Prostate gland (tissue), 2 donors: ENCODE measurements around the gene OMG. TPM values are rescaled to one million over a fixed set of nuclear protein-coding genes. Genes with fewer than 3 reads are reported as not detected.

Experiments used
- DNase-seq: peaks from one replicate; pipeline ENCODE4 v3.0.0-alpha.2; 2019; ENCODE audit warnings: low spot score
- H3K27ac ChIP-seq, 2 donors: fragments of 200-600 bp; sonication (generic); 2 replicates each; pipeline ENCODE4 v1.5.1; 2017 to 2019
- H3K27me3 ChIP-seq: fragments of 200-600 bp; sonication (generic); replicated peaks from 2 replicates; pipeline ENCODE4 v1.5.1; 2019; ENCODE audit not compliant: insufficient read depth
- H3K36me3 ChIP-seq, 2 donors: fragments of 200-600 bp; sonication (generic); 1 replicate in 1 of 2; 2 replicates in 1 of 2; pipeline versions ENCODE4 v1.5.1 to v1.8.1; 2017 to 2019
- H3K4me1 ChIP-seq: fragments of 200-600 bp; sonication (generic); replicated peaks from 2 replicates; pipeline ENCODE4 v1.5.1; 2019
- H3K4me3 ChIP-seq, 2 donors: fragments of 200-600 bp; sonication (generic); 2 replicates each; pipeline ENCODE4 v1.5.1; 2017 to 2019
- H3K9me3 ChIP-seq: fragments of 200-600 bp; sonication (generic); 2 replicates; pipeline ENCODE4 v1.5.1; 2017
- CTCF ChIP-seq, 4 experiments: fragments of 200-600 bp in 2 of 4; fragments of 450-650 bp in 2 of 4; sonication (generic) in 2 of 4; IDR thresholded peaks; 1 replicate in 3 of 4; 2 replicates in 1 of 4; pipeline ENCODE4 v1.5.1; 2016 to 2019; ENCODE audit warnings: antibody characterized with exemption in 4 of 4, mild to moderate bottlenecking in 2 of 4, moderate library complexity in 2 of 4
- POLR2A ChIP-seq: fragments of 450-650 bp; IDR thresholded peaks from one replicate; pipeline ENCODE4 v1.6.1; 2016; ENCODE audit warnings: antibody characterized with exemption, mild to moderate bottlenecking
- POLR2AphosphoS5 ChIP-seq: sonication (generic); formaldehyde crosslinking; IDR thresholded peaks from one replicate; pipeline ENCODE4 v1.6.1; 2017; ENCODE audit warnings: antibody characterized with exemption
- WGBS: methylation state at CpG from one replicate; pipeline ENCODE4 v1.1.5; 2018; 5-methylcytosine and 5-hydroxymethylcytosine counted together
- intact Hi-C: fragments of 100-400 bp; cut with DNase I; formaldehyde crosslinking; loops from one replicate; pipeline ENCODE4 v1.14.2; 2022
- total RNA-seq, 2 donors: library from RNA; depleted of rRNA; stranded (reverse); fragments of >200 nt; gene quantifications; one replicate each; pipeline ENCODE4 v1.1.0, GENCODE V29; 2016

The OMG gene
- total RNA-seq, 2 donors from 2014 or later, result not detected

DNA sequence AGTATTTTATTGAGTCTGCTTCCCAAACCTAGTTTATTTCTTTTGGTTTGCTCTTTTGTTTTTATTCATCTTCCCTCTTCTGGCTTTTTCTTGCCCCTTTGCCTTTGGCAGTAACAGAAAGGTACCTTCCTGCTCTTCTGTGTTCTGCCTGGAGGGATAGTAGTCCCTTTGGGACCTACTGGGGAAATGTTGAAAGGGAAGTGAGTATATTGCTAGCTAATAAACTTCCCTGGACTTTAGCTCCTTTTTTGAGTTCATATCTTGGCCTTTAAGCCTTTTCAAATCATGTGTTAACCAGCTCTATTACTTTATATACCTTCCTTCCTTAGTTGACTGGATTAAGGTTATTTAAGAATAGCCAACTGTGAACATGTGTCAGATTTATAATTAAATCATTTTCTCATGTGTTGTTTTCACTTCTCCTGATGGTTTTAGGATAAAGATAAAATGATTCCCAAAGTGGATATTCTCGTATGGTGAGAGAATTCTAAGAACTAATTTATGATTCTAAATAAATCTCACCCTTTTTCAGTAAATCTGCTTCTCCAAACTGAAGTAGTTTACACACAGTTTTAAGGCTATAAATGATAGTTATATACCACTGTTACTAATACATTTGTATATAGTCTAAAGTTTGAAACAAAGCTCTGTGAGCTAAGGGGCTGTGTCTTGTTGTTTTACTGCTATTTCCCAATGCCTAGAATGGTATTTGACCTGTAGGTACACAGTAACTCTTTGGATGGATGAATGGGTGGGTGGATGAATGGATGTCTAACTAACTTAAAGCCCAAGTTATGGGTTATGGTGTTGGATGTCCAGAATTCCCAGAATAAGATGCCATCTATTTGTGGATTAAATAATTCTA lies 45.7 kb downstream of the OMG start:
- H3K27me3 ChIP-seq, result no peaks in the 10 kb centered on the region
- intact Hi-C loops, result no loop called here
- no peak overlapping the region for H3K27ac ChIP-seq
- DNase-seq, result no peak
- H3K4me1 ChIP-seq, result no peaks in the 10 kb centered on the region
- no peak for TF ChIP-seq CTCF (IDR thresholded peaks at IDR 0.05)
- TF ChIP-seq POLR2AphosphoS5, result no peak
- TF ChIP-seq POLR2A, result no peak
- no peak overlapping the region for H3K4me3 ChIP-seq
- H3K36me3 ChIP-seq, result no peaks in the 10 kb centered on the region
- no peaks in the 10 kb centered on the region for H3K9me3 ChIP-seq
- 89% methylated on average over 1 of the region's 1 CpG for WGBS

- no peak for DNase-seq
- Histone ChIP-seq H3K4me3 (no peak overlapping the region), H3K27me3 (no peaks in the 10 kb centered on the region), H3K4me1 (no peaks in the 10 kb centered on the region), H3K9me3 (no peaks in the 10 kb centered on the region), H3K36me3 (no peaks in the 10 kb centered on the region), H3K27ac (no peak overlapping the region)
- no peak for TF ChIP-seq POLR2AphosphoS5
- TF ChIP-seq POLR2A, result no peak
- no peak for TF ChIP-seq CTCF (IDR thresholded peaks at IDR 0.05)
- 59% methylated on average over 1 of the region's 1 CpG for WGBS
- intact Hi-C loops, result no loop called here
Measured at GRCh38 chr17:31250229-31250628, 46.8 kb downstream of the OMG start.

DNA sequence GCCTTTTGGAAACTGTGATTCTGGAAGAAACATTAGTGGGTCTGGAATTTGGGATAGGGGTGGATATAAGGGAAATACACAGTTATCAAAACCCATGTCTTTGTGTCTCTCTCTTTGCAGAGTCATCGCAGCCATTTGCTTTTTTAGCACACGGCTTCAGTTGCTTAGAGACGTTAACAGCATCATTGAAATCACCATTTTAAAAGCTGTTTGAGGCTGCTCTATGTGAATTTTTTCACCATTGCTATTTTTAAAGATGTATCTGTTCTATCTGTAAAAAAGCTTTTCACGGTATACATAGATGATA lies 47.3 kb downstream of the OMG start:
- intact Hi-C loops, result no loop called here
- H3K27me3 ChIP-seq, result no peaks in the 10 kb centered on the region
- no peaks in the 10 kb centered on the region for H3K4me1 ChIP-seq
- no peak for DNase-seq
- no peaks in the 10 kb centered on the region for H3K9me3 ChIP-seq
- H3K4me3 ChIP-seq, result no peak overlapping the region
- TF ChIP-seq CTCF (IDR thresholded peaks at IDR 0.05), result no peak
- TF ChIP-seq POLR2AphosphoS5, result no peak
- no peak for TF ChIP-seq POLR2A
- WGBS, result 91% methylated on average over 4 of the region's 4 CpGs
- H3K27ac ChIP-seq, result no peak overlapping the region
- peaks cover 0 to 2% of the 10 kb centered on the region in 2 donors for H3K36me3 ChIP-seq

DNA sequence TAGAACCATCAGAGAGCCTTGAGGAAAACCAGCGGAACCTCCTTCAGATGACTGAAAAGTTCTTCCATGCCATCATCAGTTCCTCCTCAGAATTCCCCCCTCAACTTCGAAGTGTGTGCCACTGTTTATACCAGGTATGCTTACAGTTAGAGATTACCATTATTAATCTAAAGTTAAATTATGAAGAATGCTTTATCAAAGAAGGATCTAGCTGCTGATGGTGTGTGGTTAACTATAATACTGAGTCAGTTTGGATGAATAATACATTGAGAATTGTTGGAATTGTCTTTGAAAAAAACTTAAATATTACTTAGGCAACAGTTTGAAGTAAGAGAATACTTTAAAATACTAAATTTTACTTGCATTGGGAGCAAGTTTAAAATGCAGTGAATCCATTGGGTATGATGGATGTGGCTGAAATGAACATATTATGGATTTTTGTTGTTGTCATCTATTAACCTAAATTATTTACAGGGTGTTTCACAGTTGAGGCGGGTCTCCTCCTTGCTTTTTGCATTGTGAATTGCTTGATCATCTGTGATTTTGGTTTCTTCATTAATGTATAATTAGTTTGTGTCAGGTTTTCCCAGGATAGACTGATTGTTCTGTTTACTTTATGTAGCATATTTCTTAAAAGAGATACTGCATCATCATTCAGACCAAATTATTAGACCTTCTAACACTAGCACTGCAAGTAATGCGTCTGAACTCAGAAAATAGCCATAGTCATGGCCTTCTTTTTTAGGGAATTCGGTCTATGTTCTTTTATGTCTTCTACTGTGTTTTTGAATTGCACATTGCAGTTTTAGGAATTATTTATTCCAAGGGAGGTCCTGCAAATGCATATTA lies 47.8 kb downstream of the OMG start:
- no peaks in the 10 kb centered on the region for H3K27me3 ChIP-seq
- DNase-seq, result no peak
- intact Hi-C loops, result no loop called here
- no peak for TF ChIP-seq POLR2A
- TF ChIP-seq POLR2AphosphoS5, result no peak
- TF ChIP-seq CTCF (IDR thresholded peaks at IDR 0.05), result no peak
- no peak overlapping the region for H3K27ac ChIP-seq
- H3K4me3 ChIP-seq, result no peak overlapping the region
- no peaks in the 10 kb centered on the region for H3K9me3 ChIP-seq
- no peaks in the 10 kb centered on the region for H3K4me1 ChIP-seq
- 94% methylated on average over 5 of the region's 5 CpGs for WGBS
- peaks cover 0 to 4% of the 10 kb centered on the region in 2 donors for H3K36me3 ChIP-seq

Other genes with a start within 250 kb of the OMG start
- 10 to 100 TPM; 62.3 to 68.0 TPM for gene NF1, start 202.3 kb downstream of the OMG start, total RNA-seq
- 1 to 10 TPM; 4.6 to 8.9 TPM for gene EVI2B, start 16.8 kb upstream of the OMG start, total RNA-seq
- 1 to 10 TPM; 2.6 to 4.9 TPM for gene EVI2A, start 24.4 kb upstream of the OMG start, total RNA-seq
- 10 to 100 TPM; 22.5 to 30.8 TPM for gene RAB11FIP4, start 94.4 kb upstream of the OMG start, total RNA-seq